BLaER1 treated with 17β-estradiol and CSF1 and Interleukin-3, amounts not matched to agents 10 nM and 100 nM (cell line): ENCODE data around the gene PLCB3.

Experiments
- H3K27ac ChIP-seq, 11 experiments: shearing (Covaris generic); formaldehyde crosslinking; 2 replicates each; pipeline ENCODE4 v1.8.1; 2022
- H3K27me3 ChIP-seq, 11 experiments: shearing (Covaris generic); formaldehyde crosslinking; 2 replicates each; pipeline ENCODE4 v1.8.1; 2022
- H3K36me3 ChIP-seq, 11 experiments: shearing (Covaris generic); formaldehyde crosslinking; 2 replicates each; pipeline ENCODE4 v1.8.1; 2022
- H3K4me1 ChIP-seq, 10 experiments: shearing (Covaris generic); formaldehyde crosslinking; 2 replicates each; pipeline ENCODE4 v1.8.1; 2022
- H3K4me2 ChIP-seq, 11 experiments: shearing (Covaris generic); formaldehyde crosslinking; 2 replicates each; pipeline ENCODE4 v1.8.1; 2022
- H3K4me3 ChIP-seq, 10 experiments: shearing (Covaris generic); formaldehyde crosslinking; 2 replicates each; pipeline ENCODE4 v1.8.1; 2022
- H3K9ac ChIP-seq, 11 experiments: shearing (Covaris generic); formaldehyde crosslinking; 2 replicates each; pipeline ENCODE4 v1.8.1; 2022
- H3K9me3 ChIP-seq, 11 experiments: shearing (Covaris generic); formaldehyde crosslinking; replicated peaks in 1 of 11; 2 replicates each; pipeline ENCODE4 v1.8.1; 2022
- H4K20me1 ChIP-seq, 11 experiments: shearing (Covaris generic); formaldehyde crosslinking; 2 replicates each; pipeline ENCODE4 v1.8.1; 2022
- Cebpa-rat ChIP-seq, 11 experiments: shearing (Covaris generic); IDR thresholded peaks; 2 replicates each; pipeline ENCODE4 v1.8.1; 2022

The PLCB3 gene

DNA sequence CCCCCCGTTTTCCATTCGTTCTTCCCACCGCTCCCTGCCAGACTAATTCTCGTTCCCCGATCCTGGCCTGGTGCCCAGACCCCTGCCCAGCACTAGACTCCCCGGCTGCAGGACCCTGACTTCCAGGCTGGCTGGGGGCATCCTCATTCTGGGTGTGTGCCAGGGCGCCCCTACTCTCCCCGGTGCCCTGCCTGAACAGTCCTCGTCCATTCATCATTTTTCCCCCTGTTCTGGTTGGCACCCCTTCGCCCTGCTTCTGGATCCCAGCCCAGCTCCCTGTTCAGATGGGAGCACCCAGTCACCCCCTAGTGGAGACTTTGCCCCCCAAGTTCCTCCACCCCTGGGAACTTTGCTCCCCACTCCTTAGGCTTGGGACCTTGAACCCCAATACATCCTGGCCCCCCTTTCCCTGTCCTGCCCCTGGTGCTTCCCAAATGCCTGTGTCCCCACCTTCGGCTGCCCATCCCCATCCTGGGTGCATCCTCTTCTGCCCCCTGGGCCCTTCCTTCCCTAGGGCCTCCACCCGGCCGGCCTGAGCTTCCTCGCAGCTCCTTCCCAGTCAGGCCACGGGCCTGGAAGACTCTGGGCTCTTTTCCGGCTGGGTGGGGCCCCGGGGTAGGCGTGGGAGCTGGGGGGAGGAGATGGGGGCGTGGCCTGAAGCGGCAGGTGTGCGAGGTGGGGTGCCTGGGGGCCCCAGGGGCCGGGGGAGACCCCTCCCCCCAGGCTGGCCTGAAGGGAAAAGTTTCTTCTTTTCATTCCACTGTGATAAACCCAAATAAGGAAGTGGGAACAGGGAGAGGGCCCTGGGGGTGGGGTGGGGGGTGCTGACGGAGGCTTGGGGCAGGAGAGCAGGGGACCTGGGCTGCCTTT lies 908 bp downstream of the PLCB3 start:
- Histone ChIP-seq H3K4me3 (peak overlapping the region; percentile 71 to 96 (median 90)), H3K4me2 (peak overlapping the region; percentile 92 to 100 (median 99)), H3K9ac (peak overlapping the region; percentile 75 to 95 (median 85)), H3K27me3 (no peaks in the 10 kb centered on the region), H3K4me1 (peaks cover 46 to 69% (median 64%) of the 10 kb centered on the region in 10 experiments), H3K27ac (peak overlapping the region; percentile 23 to 95 (median 71); a peak in 21 of 22 replicates), H4K20me1 (peaks cover 17 to 47% (median 28%) of the 10 kb centered on the region in 11 experiments; a peak in 19 of 22 replicates), H3K9me3 (no peaks in the 10 kb centered on the region), H3K36me3 (peaks cover 30 to 38% (median 32%) of the 10 kb centered on the region in 11 experiments)
- TF ChIP-seq Cebpa-rat (IDR thresholded peaks at IDR 0.05): no peak

DNA sequence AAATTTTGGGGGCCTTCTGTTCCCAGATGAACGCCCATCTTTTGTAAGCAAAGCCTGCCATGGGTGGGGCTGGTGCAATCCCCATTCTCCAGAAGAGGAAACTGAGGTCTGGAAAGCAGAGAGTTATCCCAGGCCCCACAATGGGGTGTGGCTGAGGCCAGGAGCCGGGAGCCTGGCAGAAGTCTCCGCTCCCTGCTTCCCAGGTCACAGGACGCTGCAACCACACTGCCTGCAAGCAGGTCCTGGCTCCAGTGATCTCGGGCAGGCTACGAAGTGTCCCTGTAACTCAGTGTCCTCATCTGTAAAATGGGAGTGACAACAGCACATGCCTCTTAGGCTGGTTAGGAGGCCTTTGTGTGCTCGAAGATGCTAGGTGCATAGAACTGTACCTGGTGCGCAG lies 1.7 kb downstream of the PLCB3 start:
- Histone ChIP-seq H3K9ac (peak overlapping the region; percentile 27 to 95 (median 84); a peak in 18 of 22 replicates), H3K4me3 (peak overlapping the region; percentile 71 to 96 (median 90); a peak in 19 of 20 replicates), H3K4me2 (peak overlapping the region; percentile 92 to 100 (median 99)), H3K4me1 (peaks cover 40 to 60% (median 56%) of the 10 kb centered on the region in 10 experiments), H4K20me1 (peaks cover 17 to 53% (median 28%) of the 10 kb centered on the region in 11 experiments; a peak in 19 of 22 replicates), H3K9me3 (no peaks in the 10 kb centered on the region), H3K27me3 (no peaks in the 10 kb centered on the region), H3K36me3 (peaks cover 36 to 46% (median 39%) of the 10 kb centered on the region in 11 experiments), H3K27ac (peak overlapping the region in 5 of 11 experiments; percentile 15 to 95 (median 71); a peak in 7 of 22 replicates)
- no peak for TF ChIP-seq Cebpa-rat (IDR thresholded peaks at IDR 0.05)

DNA sequence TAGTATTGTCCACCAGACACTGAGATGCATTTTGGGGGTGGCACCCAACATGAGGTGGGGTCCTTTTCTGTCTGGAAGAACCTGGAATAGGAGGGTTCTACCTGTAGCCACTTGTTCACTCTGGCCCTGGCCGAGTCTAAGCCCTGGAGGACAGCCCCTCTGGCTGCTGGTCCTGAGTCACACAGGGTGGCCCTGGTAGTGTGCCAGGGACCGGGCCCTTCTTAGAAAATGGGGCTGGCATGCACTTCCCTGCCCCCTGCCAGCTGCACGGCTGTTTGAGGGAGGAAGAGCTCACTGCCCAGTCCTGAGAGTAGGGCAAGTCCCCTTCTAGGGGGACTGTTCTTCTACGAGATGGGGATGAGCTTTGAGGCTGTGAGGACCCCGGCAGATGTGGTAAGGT lies 2.2 kb downstream of the PLCB3 start:
- H3K27me3 ChIP-seq: no peaks in the 10 kb centered on the region
- peaks cover 17 to 58% (median 28%) of the 10 kb centered on the region in 11 experiments; a peak in 19 of 22 replicates for H4K20me1 ChIP-seq
- H3K9me3 ChIP-seq: no peaks in the 10 kb centered on the region
- H3K36me3 ChIP-seq: peaks cover 40 to 50% (median 43%) of the 10 kb centered on the region in 11 experiments
- peak overlapping the region in 4 of 10 experiments; percentile 94 to 95 (median 94); a peak in 6 of 20 replicates for H3K4me3 ChIP-seq
- no peak for TF ChIP-seq Cebpa-rat (IDR thresholded peaks at IDR 0.05)
- peak overlapping the region; percentile 92 to 100 (median 99) for H3K4me2 ChIP-seq
- peak overlapping the region; percentile 5 to 95 (median 83); a peak in 14 of 22 replicates for H3K9ac ChIP-seq
- H3K4me1 ChIP-seq: peaks cover 39 to 56% (median 52%) of the 10 kb centered on the region in 10 experiments
- H3K27ac ChIP-seq: peak overlapping the region in 2 of 11 experiments; percentile 8 to 31; a peak in 2 of 22 replicates

GRCh38 chr11:64254326-64254725 lies 3.0 kb downstream of the PLCB3 start:
- H3K27me3 ChIP-seq: no peaks in the 10 kb centered on the region
- H3K4me3 ChIP-seq: 0 out of 20 replicates have a peak overlapping the region, but pooled peaks of 1 of the 10 experiments have one; percentile 94
- H3K4me1 ChIP-seq: peaks cover 36 to 48% (median 43%) of the 10 kb centered on the region in 10 experiments
- H4K20me1 ChIP-seq: peaks cover 17 to 66% (median 28%) of the 10 kb centered on the region in 11 experiments; a peak in 19 of 22 replicates
- peaks cover 49 to 59% (median 52%) of the 10 kb centered on the region in 11 experiments for H3K36me3 ChIP-seq
- H3K27ac ChIP-seq: peak overlapping the region in 1 of 11 experiments; percentile 40; a peak in 1 of 22 replicates
- H3K9ac ChIP-seq: peak overlapping the region in 3 of 11 experiments; percentile 28 to 95 (median 47); a peak in 2 of 22 replicates
- H3K4me2 ChIP-seq: peak overlapping the region; percentile 92 to 100 (median 99); a peak in 16 of 22 replicates
- H3K9me3 ChIP-seq: no peaks in the 10 kb centered on the region
- no peak for TF ChIP-seq Cebpa-rat (IDR thresholded peaks at IDR 0.05)

DNA sequence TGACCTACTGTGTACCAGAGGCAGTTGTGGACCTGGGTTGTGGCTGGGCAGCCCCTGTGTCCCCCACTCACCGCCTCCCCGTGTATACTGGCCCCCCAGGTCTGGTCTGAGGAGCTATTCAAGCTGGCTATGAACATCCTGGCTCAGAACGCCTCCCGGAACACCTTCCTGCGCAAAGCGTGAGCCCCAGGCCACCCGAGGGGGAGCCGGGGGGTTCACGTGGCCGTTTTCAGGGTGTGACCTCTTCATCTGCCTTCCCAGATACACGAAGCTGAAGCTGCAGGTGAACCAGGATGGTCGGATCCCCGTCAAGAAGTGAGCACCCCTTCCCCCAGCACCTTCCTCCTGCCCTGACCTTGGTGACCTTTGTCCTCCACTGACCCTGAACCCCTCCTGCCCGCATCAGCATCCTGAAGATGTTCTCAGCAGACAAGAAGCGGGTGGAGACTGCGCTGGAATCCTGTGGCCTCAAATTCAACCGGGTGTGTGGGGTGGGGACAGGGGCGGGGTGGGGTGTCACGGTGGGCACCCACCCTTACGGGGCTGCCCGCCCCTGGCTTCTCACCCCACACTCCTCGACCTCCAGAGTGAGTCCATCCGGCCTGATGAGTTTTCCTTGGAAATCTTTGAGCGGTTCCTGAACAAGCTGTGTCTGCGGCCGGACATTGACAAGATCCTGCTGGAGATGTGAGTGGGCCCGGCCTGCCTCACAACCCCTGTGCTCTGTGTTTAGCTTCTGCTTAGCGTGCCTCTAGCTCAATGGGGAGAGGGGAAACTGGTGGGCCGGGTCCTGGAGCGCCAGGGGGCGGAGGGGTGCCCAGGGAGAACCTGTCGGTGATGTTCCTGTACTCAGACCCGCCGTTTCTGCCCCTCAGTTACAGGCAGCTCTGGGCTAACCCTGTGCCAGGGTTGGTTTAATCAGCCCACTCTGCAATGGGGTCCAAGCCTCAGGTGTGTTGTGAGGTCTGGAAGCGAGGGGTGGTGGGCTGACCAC lies 4.1 kb downstream of the PLCB3 start:
- peaks cover 17 to 77% (median 31%) of the 10 kb centered on the region in 11 experiments; a peak in 19 of 22 replicates for H4K20me1 ChIP-seq
- H3K9ac ChIP-seq: peak overlapping the region in 1 of 11 experiments; percentile 26; a peak in 1 of 22 replicates
- H3K36me3 ChIP-seq: peaks cover 60 to 70% (median 63%) of the 10 kb centered on the region in 11 experiments
- H3K9me3 ChIP-seq: no peaks in the 10 kb centered on the region
- H3K4me3 ChIP-seq: no peak overlapping the region
- no peak overlapping the region for H3K27ac ChIP-seq
- H3K4me1 ChIP-seq: peaks cover 25 to 37% (median 32%) of the 10 kb centered on the region in 10 experiments
- no peaks in the 10 kb centered on the region for H3K27me3 ChIP-seq
- TF ChIP-seq Cebpa-rat (IDR thresholded peaks at IDR 0.05): no peak
- H3K4me2 ChIP-seq: no peak overlapping the region

DNA sequence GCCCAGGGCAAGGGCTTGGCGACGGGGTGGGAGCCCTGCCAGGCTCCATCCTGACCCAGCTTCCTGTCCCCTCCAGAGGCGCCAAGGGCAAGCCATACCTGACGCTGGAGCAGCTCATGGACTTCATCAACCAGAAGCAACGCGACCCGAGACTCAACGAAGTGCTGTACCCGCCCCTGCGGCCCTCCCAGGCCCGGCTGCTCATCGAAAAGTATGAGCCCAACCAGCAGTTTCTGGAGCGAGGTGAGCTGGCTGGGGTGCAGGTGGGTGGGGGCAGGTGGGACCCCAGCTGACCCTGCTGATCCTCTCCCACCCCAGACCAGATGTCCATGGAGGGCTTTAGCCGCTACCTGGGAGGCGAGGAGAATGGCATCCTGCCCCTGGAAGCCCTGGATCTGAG lies 5.0 kb downstream of the PLCB3 start:
- Histone ChIP-seq H3K9ac (peak overlapping the region in 1 of 11 experiments; percentile 26; a peak in 2 of 22 replicates), H3K27me3 (no peaks in the 10 kb centered on the region), H3K36me3 (peaks cover 65 to 78% (median 70%) of the 10 kb centered on the region in 11 experiments), H3K9me3 (no peaks in the 10 kb centered on the region), H4K20me1 (peaks cover 17 to 81% (median 31%) of the 10 kb centered on the region in 11 experiments; a peak in 19 of 22 replicates), H3K4me1 (peaks cover 19 to 29% (median 25%) of the 10 kb centered on the region in 10 experiments), H3K4me3 (no peak overlapping the region), H3K4me2 (no peak overlapping the region), H3K27ac (no peak overlapping the region)
- TF ChIP-seq Cebpa-rat (IDR thresholded peaks at IDR 0.05): no peak

GRCh38 chr11:64258356-64258755 lies 7.0 kb downstream of the PLCB3 start:
- Histone ChIP-seq H4K20me1 (peaks cover 5 to 90% (median 22%) of the 10 kb centered on the region in 11 experiments; a peak in 19 of 22 replicates), H3K27me3 (no peaks in the 10 kb centered on the region), H3K9me3 (no peaks in the 10 kb centered on the region), H3K4me3 (no peak overlapping the region), H3K27ac (no peak overlapping the region), H3K4me1 (peaks cover 17 to 32% (median 22%) of the 10 kb centered on the region in 10 experiments), H3K4me2 (no peak overlapping the region), H3K9ac (no peak overlapping the region), H3K36me3 (peaks cover 84 to 99% (median 90%) of the 10 kb centered on the region in 11 experiments)
- no peak for TF ChIP-seq Cebpa-rat (IDR thresholded peaks at IDR 0.05)
